ENCODE results near the gene ZNF512.
"Not testable (repeated sequence)": the region's sequence is repeated elsewhere in the genome, so short reads cannot be mapped to it uniquely, and the experiment has no call there.

The ZNF512 gene

DNA sequence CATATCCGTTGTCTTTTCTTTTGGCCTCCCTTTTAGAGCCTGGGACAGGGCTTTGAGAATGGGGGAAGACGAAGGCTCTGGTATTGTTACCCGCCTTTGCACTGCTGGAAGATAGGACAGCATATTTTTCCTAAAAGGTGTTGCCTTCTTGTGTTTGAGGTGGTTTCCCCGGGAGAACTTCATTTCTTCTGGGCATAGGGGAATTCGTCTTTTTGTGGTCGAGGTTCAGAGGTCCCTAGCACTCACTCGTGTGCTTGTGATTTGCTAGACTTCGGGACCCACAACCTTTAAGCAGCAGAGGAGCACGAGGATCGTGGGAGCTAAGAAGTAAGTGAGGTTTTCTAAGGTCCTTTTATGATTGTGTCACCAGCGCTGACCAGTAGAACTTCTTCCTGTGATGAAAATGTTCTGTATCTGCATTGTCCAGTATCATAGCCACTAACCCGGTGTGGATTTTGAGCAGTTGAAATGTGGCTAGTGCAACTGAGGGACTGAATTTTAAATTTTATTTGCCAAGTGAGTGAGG, 611 bp downstream of the ZNF512 start:
- no peak for DNase-seq

DNA sequence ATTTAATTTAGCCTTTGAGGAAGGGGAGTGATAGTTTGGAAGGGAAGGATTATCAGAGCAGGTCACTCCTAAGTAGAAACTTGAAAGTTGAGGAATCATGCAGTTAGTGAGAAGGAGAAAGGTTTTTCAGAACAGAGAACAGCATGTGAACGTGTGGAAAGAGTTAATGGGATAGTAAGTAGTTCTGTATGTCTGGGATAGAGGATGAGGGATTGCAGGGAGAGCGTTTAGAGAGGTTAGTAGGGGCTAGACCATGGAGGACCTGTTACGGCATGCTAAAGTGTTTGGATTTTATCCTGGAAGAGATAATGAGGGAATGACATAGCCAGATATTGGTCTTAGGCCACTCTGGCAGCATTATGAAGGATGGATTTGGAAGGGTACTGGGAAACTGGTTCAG, 1.8 kb downstream of the ZNF512 start:
- DNase-seq, result no peak

DNA sequence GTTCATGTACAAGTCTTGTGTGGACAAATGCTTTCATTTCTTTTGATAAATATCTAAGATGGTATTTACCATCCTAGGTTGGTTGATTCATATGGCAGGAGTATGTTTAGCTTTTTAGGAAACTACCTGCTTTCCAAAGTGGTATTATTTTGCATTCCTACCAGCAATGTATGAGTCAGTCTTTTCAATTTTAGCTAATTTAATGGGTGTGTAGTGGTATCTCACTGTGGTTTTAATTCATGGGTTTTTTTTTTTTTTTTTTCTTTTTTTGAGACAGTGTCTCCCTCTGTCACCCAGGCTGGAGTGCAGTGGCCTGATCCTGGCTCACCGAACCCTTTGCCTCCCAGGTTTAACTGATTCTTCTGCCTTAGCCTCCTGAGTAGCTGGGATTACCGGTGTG, 4.2 kb downstream of the ZNF512 start:
- DNase-seq, result no peak

DNA sequence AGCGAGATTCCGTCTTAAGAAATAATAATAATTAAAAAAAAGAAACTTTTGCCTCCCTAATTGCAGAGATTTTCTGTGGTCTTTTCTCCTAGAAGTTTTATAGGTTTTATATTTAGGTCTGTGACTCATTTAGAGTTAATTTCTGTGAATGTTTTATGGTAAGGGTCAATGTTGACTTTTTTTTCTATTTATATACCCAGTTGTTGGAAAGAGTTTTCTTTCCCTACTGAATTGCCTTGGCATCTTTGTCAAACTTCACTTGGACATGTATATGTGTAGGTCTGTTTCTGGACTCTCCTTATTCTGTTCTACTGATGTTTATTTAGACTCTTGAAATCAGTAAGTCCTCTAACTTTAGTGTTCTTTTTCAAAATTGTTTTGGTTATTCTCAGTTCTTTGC, 5.5 kb downstream of the ZNF512 start:
- DNase-seq, result no peak

DNA sequence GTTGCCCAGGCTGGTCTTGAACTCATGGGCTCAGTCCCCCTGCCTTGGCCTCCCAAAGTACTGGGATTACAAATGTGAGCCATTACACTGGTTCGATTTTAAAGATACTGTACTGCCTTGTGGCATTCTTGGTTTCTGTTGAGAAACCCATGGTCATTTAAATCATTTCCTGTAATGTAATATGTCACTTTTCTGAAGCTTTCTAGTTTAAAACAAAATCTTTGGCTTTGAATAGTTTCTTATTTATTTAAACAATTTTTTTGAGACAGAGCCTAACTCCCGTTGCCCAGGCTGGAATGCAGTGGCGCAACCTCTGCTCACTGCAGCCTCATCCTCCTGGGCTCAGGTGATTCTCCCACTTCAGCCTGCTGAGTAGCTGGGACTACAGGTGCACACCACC, 8.9 kb downstream of the ZNF512 start:
- no peak for DNase-seq

GRCh38 chr2:27593240-27593639, 10.4 kb downstream of the ZNF512 start:
- DNase-seq, result no peak

- not testable (repeated sequence) for DNase-seq
Measured at GRCh38 chr2:27594020-27594703, 11.3 kb downstream of the ZNF512 start.

- DNase-seq, result not testable (repeated sequence)
Measured at GRCh38 chr2:27595412-27595811, 12.6 kb downstream of the ZNF512 start.

GRCh38 chr2:27596627-27597026, 13.8 kb downstream of the ZNF512 start:
- no peak for DNase-seq

GRCh38 chr2:27606611-27607010, 23.8 kb downstream of the ZNF512 start:
- DNase-seq, result no peak

GRCh38 chr2:27613985-27614384, 31.1 kb downstream of the ZNF512 start:
- no peak for DNase-seq

- DNase-seq, result no peak
Measured at GRCh38 chr2:27615316-27615715, 32.5 kb downstream of the ZNF512 start.

DNA sequence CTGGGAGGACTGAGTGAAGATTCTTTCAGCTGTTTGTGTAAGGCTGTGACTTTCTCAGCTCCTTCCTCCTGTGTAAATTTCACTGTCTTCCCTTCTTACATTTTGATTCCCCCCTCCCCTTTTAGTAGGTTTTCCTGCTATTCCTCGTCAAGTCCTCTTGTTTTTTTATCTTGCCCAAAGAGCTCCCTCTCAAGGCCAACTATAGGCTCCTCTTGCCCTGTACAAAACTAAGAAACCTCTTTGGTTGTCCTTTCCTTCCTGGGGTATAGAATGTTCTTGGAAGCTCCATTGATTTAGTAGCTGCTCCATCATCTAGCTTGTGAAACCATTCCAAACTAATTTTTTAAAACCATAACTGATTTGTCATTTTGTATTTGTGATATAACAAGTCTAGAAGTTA, 38.7 kb downstream of the ZNF512 start:
- DNase-seq, result no peak

DNA sequence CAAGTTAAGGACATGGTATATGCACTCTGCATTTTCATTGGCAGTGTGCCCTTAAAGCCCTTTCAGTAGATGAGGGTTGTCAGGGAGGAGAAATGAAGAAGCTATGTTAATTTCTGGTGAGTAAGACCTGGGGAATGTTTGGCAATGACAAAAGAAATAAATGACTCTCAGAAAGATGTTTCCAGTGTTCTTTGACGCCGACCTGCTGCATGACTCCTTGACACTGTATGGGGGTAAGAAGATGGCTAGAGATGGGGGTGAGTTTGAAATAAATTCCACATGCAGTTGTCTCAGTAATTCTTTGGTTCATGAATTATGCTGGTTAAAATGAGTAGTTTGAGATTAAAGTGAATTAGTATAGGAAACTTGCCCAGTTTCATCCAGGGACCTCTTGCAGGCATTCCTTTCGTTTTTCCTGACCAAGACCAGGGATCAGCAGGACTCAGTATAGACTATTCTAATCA, 40.1 kb downstream of the ZNF512 start:
- DNase-seq, result no peak

GRCh38 chr2:27624943-27625342, 42.1 kb downstream of the ZNF512 start:
- DNase-seq, result no peak

GRCh38 chr2:27626323-27626722, 43.5 kb downstream of the ZNF512 start:
- DNase-seq, result not testable (repeated sequence)

- DNase-seq, result not testable (repeated sequence)
Measured at GRCh38 chr2:27626921-27627320, 44.1 kb downstream of the ZNF512 start.

DNA sequence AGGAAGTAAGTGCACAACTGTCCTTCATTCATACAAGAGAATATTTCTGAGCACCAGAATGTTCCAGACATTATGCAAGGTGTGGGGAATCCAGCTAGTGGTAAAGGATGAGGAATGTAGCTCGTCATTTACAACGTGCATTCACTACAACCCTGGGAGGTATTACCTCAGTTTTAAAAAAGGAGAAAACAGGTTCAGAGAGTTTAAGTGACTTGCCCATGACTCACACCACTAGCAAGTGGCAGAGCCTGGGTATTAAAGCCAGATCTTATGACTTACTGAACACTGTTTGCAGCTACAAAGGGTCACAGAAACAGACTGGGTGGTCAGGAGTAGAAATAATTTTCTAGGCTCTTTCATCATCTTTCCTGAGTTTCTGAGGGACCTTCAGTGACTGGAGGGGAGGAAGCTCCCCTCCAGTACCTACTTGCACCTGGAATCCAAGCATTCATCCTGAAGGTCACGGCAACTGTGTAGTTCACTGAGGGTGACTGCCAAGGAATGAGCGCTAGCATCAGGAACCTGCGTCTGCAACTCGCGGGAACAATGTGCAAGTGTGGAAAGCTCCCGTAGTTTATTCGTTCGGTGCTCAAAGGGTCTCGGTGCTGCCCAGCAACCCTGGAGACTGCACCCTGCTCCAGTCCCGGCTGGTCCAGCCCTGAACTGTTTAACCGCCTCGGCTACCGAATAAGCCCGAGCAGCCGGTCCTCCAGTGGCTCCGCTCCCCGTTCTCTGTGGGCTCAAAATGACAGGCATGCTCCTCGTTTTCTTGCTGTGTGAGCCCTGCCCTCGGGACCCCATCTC, 45.3 kb downstream of the ZNF512 start:
- no peak for DNase-seq

DNA sequence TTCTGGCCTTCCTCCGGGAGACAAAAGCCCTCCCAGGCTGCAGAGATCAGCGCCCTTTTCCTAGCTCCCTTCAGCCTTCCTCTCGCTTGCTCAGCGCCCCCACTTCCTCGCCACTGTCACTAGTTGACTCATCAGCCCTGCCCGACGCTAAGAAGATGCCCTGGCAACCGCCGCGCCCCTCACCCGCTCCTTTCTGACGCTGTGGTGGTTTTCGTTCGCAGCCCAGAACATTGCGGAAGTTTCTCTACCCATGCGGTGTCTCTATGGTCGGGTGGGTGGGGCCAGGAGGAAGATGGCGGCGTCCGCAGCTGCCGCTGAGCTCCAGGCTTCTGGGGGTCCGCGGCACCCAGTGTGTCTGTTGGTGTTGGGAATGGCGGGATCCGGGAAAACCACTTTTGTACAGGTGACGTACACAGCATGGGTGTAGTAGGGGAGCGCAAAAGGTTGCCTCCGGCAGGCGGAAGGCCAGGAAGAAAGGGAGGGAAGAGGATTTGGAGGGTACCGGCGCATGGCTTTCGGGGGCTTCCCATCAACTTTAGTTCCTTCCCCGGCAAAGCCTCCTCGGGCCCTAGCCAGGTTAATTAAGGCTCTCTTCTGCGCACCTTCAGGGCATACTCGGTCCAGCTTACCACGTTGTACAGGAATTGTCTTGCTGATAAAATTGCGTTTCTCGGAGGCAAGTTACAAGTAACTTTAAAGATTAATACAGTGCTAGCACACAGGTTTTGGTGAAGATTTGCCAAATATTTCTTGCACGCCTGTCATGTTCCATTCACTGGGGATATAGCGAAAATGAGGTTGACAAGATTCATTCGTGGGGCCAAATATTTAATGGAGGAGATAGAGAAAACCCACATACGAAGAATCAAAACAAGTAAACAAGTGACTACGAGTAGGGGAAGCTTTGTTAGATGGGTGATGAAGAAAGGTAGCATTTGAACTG, 46.2 kb downstream of the ZNF512 start, which contains the start of the genes CCDC121 and GPN1:
Gene CCDC121 (minus strand): TSS at position 246 of the 943 bp plus-strand sequence. CDS start 1,213 bp downstream, outside the sequence.
Gene GPN1 (plus strand): TSS at position 284 of the 943 bp plus-strand sequence. CDS start 9 bp downstream, at position 293.
- DNase-seq, result peak; percentile 89

DNA sequence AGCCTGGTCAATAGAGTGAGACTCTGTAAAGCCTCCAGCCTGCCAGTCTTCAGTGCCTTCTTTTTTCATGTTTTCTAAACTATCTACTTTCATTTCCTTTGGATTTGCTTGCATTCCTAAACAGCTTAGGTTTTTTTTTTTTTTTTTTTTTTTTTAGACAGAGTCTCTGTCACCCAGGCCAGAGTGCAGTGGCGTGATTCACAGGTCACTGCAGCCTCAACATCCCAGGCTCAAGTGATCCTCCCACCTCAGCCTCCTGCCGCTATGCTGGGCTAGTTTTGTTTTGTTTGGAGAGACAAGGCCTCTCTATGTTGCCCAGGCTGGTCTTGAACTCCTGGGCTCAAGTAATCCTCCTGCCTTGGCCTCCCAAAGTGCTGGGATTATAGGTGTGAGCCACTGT, 47.4 kb downstream of the ZNF512 start:
- DNase-seq, result not testable (repeated sequence)

DNA sequence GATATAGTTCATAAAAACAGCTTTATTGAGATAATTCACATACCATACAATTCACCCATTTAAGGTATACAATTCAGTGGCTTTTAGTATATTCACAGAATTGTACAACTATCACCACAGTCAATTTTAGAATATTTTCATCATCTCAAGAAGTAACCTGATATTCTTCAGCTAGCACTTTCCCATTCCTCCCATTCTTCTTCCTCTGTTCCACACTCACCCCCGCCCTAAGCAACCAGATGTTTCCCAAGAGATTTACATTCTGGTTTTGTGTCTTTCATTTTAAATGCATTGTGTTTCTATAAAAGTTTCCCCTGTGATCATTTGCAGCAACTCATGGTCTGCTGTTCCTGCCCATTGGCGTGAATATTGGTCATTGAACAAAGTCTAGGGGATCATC, 51.4 kb downstream of the ZNF512 start:
- DNase-seq, result no peak

GRCh38 chr2:27636766-27637165, 53.9 kb downstream of the ZNF512 start:
- no peak for DNase-seq

All from T-helper 9 cell (primary cell).